Endothelial cell of umbilical vein (primary cell): ENCODE data around the gene KLHL13. TPM values are rescaled to one million over a fixed set of nuclear protein-coding genes. Genes with fewer than 3 reads are reported as not detected.

ENCODE experiments used
- BruUV-seq: library from RNA; stranded (reverse); fragments of 400-500 nt; replicated peaks from 2 replicates; lab custom pipeline; 2021; lab: Mats Ljungman, UMichigan
- CTCF ChIA-PET: fragments of 300-600, 350-600 bp; sonication (Branson Sonifier 250); formaldehyde crosslinking; loops from one replicate; lab custom pipeline; 2021; ENCODE audit warnings: antibody characterized with exemption, inconsistent platforms; lab: Charles Lee
- POLR2A ChIA-PET: fragments of 300-600, 350-600 bp; sonication (Branson Sonifier 250); formaldehyde crosslinking; loops from one replicate; lab custom pipeline; 2021; ENCODE audit warnings: antibody characterized with exemption, inconsistent platforms; lab: Charles Lee
- DNase-seq: peaks from one replicate; pipeline ENCODE4 v3.0.0-alpha.2; 2011; ENCODE audit warnings: low read depth, low spot score
- FAIRE-seq: peaks from 2 replicates; lab custom pipeline; 2011; peaks lifted over from hg19 to GRCh38; lab: Jason Lieb, UNC
- H2AFZ ChIP-seq: 2 replicates; pipeline ENCODE4 v1.6.0; 2012; ENCODE audit warnings: low read depth, low read length, control low read depth, inconsistent platforms
- H3K27ac ChIP-seq: 2 replicates; pipeline ENCODE4 v1.5.1; 2011; ENCODE audit warnings: low read depth, mild to moderate bottlenecking, control low read depth, low read length, moderate library complexity; ENCODE audit not compliant: insufficient read depth
- H3K27me3 ChIP-seq, 2 experiments: 2 replicates each; pipeline versions ENCODE4 v1.6.0 to v1.6.1; 2011; ENCODE audit warnings: low read length in 2 of 2, mixed read lengths in 1 of 2; ENCODE audit not compliant: control insufficient read depth in 2 of 2, insufficient read depth in 2 of 2
- H3K36me3 ChIP-seq, 2 experiments: 2 replicates in 1 of 2; 3 replicates in 1 of 2; pipeline ENCODE4 v1.5.1; 2011; ENCODE audit warnings: low read length in 2 of 2, mild to moderate bottlenecking in 1 of 2, moderate library complexity in 1 of 2; ENCODE audit not compliant: control insufficient read depth in 2 of 2, insufficient read depth in 2 of 2; ENCODE audit errors: extremely low read depth in 1 of 2
- H3K4me1 ChIP-seq: 3 replicates; pipeline ENCODE4 v1.5.1; 2011; ENCODE audit warnings: mild to moderate bottlenecking, low read length; ENCODE audit not compliant: control insufficient read depth, insufficient read depth; ENCODE audit errors: extremely low read depth
- H3K4me2 ChIP-seq: 2 replicates; pipeline ENCODE4 v1.6.1; 2011; ENCODE audit warnings: low read length, control low read depth, mixed read lengths; ENCODE audit not compliant: insufficient read depth
- H3K4me3 ChIP-seq, 3 experiments: fragments of 200-600 bp in 1 of 3; sonication (generic), shearing (Covaris generic) in 1 of 3; replicated peaks in 1 of 3; 2 replicates each; pipeline ENCODE4 v1.5.1; 2011 to 2016; ENCODE audit warnings: control low read depth in 3 of 3, low read length in 3 of 3, mild to moderate bottlenecking in 2 of 3, inconsistent platforms in 1 of 3, low read depth in 1 of 3, moderate library complexity in 1 of 3; ENCODE audit not compliant: insufficient read depth in 1 of 3
- H3K79me2 ChIP-seq: 2 replicates; pipeline ENCODE4 v1.6.0; 2012; ENCODE audit warnings: low read length, inconsistent platforms; ENCODE audit not compliant: control insufficient read depth, insufficient read depth
- H3K9ac ChIP-seq: replicated peaks from 2 replicates; pipeline ENCODE3; 2011; ENCODE audit warnings: low read length, control low read depth; ENCODE audit not compliant: insufficient read depth; ENCODE audit errors: extremely low read depth
- H3K9me1 ChIP-seq: replicated peaks from 3 replicates; pipeline ENCODE4 v1.6.0; 2011; ENCODE audit warnings: mild to moderate bottlenecking, low read length; ENCODE audit not compliant: control insufficient read depth, insufficient read depth; ENCODE audit errors: extremely low read depth
- H3K9me3 ChIP-seq: replicated peaks from 2 replicates; pipeline ENCODE4 v1.5.1; 2012; ENCODE audit warnings: low read length, inconsistent platforms; ENCODE audit not compliant: control insufficient read depth, insufficient read depth
- H4K20me1 ChIP-seq: replicated peaks from 2 replicates; pipeline ENCODE3; 2011; ENCODE audit warnings: mild to moderate bottlenecking, low read length; ENCODE audit not compliant: control insufficient read depth, insufficient read depth; ENCODE audit errors: extremely low read depth
- CTCF ChIP-seq, 2 donors: IDR thresholded peaks; 1 replicate in 1 of 2; 2 replicates in 1 of 2; pipeline ENCODE4 v1.5.1; 2011; ENCODE audit warnings: low read length in 2 of 2, mild to moderate bottlenecking in 2 of 2, moderate library complexity in 2 of 2, control low read depth in 1 of 2, inconsistent platforms in 1 of 2, low read depth in 1 of 2; ENCODE audit not compliant: insufficient read depth in 1 of 2; ENCODE audit errors: extremely low read depth in 1 of 2
- EZH2 ChIP-seq: IDR thresholded peaks from 2 replicates; pipeline ENCODE4 v1.6.1; 2012; ENCODE audit warnings: borderline replicate concordance, low read depth, mild to moderate bottlenecking, moderate library complexity, low read length, inconsistent platforms; ENCODE audit not compliant: severe bottlenecking
- FOS ChIP-seq: IDR thresholded peaks from 2 replicates; pipeline ENCODE4 v1.6.1; 2011; ENCODE audit warnings: mild to moderate bottlenecking, low read length, moderate library complexity, borderline replicate concordance; ENCODE audit not compliant: insufficient read depth
- GATA2 ChIP-seq: IDR thresholded peaks from 2 replicates; pipeline ENCODE4 v1.7.0; 2011; ENCODE audit warnings: low read depth, mild to moderate bottlenecking, moderate library complexity, mixed read lengths, low read length; ENCODE audit not compliant: insufficient read length, insufficient read depth
- JUN ChIP-seq: IDR thresholded peaks from 2 replicates; pipeline ENCODE4 v1.6.1; 2011; ENCODE audit warnings: borderline replicate concordance, low read depth; ENCODE audit not compliant: insufficient read length, insufficient read depth
- MAX ChIP-seq: IDR thresholded peaks from 2 replicates; pipeline ENCODE4 v1.6.1; 2011; ENCODE audit not compliant: insufficient read depth, insufficient read length
- MYC ChIP-seq: IDR thresholded peaks from one replicate; pipeline ENCODE4 v1.6.1; 2011; ENCODE audit warnings: mild to moderate bottlenecking, low read depth, low read length
- POLR2A ChIP-seq: IDR thresholded peaks from 2 replicates; pipeline ENCODE4 v1.6.1; 2012; ENCODE audit warnings: low read depth, mild to moderate bottlenecking, control low read depth, low read length
- POLR2AphosphoS5 ChIP-seq: IDR thresholded peaks from 2 replicates; pipeline ENCODE4 v1.6.1; 2012; ENCODE audit warnings: low read depth, mild to moderate bottlenecking, control low read depth, low read length, moderate library complexity; ENCODE audit not compliant: insufficient read depth
- dilution Hi-C: fragments of 300-500 bp; cut with MboI; formaldehyde crosslinking; loops from one replicate; pipeline ENCODE4 v1.15.0; 2019; ENCODE audit warnings: low sequenced_read_pairs; ENCODE audit not compliant: extremely low pct_ligation_motif_present
- intact Hi-C: fragments of 100-400 bp; cut with micrococcal nuclease; formaldehyde crosslinking; loops from one replicate; pipeline ENCODE4 v1.10.0; 2022
- polyA plus RNA-seq, 4 experiments: library from polyadenylated mRNA; depleted of rRNA in 3 of 4; stranded (reverse) in 3 of 4; unstranded in 1 of 4; fragments of >200 nt; gene quantifications; 2 replicates each; pipeline versions ENCODE4 v1.2.1 to v1.2.3, GENCODE V29; 2011 to 2012; ENCODE audit warnings: missing spikeins in 1 of 4
- total RNA-seq: library from RNA; stranded (reverse); gene quantifications from 2 replicates; pipeline ENCODE4 v1.2.3, GENCODE V29; 2021

Gene KLHL13
- total and polyA plus RNA-seq, 2 donors (not counting 3 experiments of a cell fraction or from before 2014, with no cell fraction given), result 15.3 to 18.2 TPM

GRCh38 chrX:118152721-118153120 is 36.1 kb upstream of the KLHL13 start:
- Histone ChIP-seq H3K4me2 (no peak overlapping the region), H3K9me3 (no peaks in the 10 kb centered on the region), H2AFZ (no peak overlapping the region), H3K79me2 (no peaks in the 10 kb centered on the region), H3K36me3 (no peaks in the 10 kb centered on the region), H3K4me1 (no peaks in the 10 kb centered on the region), H3K4me3 (no peak overlapping the region), H3K9me1 (no peaks in the 10 kb centered on the region), H3K27ac (no peak overlapping the region), H3K27me3 (no peaks in the 10 kb centered on the region), H3K9ac (no peak overlapping the region), H4K20me1 (no peaks in the 10 kb centered on the region)
- intact Hi-C loops (no loop called here), dilution Hi-C loops (no loop called here)
- DNase-seq, result peak; percentile 45
- FAIRE-seq, result no peak
- POLR2A ChIA-PET, result no interaction called here
- CTCF ChIA-PET, result no interaction called here
- no TSS peak for BruUV-seq
- no peak for TF ChIP-seq POLR2A
- no peak for TF ChIP-seq MAX
- no peak for TF ChIP-seq GATA2
- no peak for TF ChIP-seq EZH2
- TF ChIP-seq JUN, result no peak
- TF ChIP-seq MYC, result no peak
- no peak for TF ChIP-seq POLR2AphosphoS5
- TF ChIP-seq FOS, result no peak
- no peak for TF ChIP-seq CTCF (IDR thresholded peaks at IDR 0.05; ENCODE audit: extremely low read depth in 1 of 2, insufficient read depth in 1 of 2, low read depth in 1 of 2, low read length in 2 of 2)
